Renal cortex interstitium (tissue), 11 donors: Measurements from ENCODE around the gene VGF. TPM values are rescaled to one million over a fixed set of nuclear protein-coding genes. Genes with fewer than 3 reads are reported as not detected.

Experiments used
- DNase-seq, 11 donors: peaks; one replicate each; pipeline ENCODE4 v3.0.0-alpha.2; 2013; ENCODE audit warnings: low read depth in 9 of 11, low spot score in 4 of 11; ENCODE audit errors: extremely low read depth in 1 of 11
- polyA plus RNA-seq, 3 donors: library from polyadenylated mRNA; unstranded; fragments of 120-200 nt; gene quantifications; one replicate each; pipeline ENCODE4 v1.2.1, GENCODE V29; 2013; ENCODE audit not compliant: insufficient read length in 3 of 3

Gene VGF
- polyA plus RNA-seq, 3 donors, result 0.08 to 0.61 (median 0.17) TPM

DNA sequence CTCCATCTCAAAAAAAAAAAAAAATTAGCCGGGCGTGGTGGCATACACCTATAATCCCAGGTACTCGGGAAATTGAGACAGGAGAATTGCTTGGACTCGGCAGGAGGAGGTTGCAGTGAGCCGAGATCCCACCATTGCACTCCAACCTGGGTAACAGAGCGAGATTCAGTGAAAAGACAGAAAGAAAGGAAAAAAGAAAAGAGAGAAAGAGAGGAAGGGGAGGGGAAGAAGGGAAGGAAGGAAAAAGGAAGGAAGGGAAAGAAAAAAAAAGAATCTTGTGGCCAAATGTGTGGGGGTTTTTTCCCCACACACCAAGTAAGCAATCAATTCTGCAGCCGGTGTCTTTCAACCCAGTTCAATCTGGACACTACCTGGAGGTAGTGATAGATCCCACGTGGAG, 23.7 kb upstream of the VGF start:
- DNase-seq, result no peak

- DNase-seq, result no peak
These were observed 21.6 kb upstream of the VGF start for GRCh38 chr7:101186844-101187428.

- no peak for DNase-seq
These were observed 20.8 kb upstream of the VGF start for GRCh38 chr7:101186194-101186593.

GRCh38 chr7:101185258-101185839, 20.0 kb upstream of the VGF start:
- no peak for DNase-seq

DNA sequence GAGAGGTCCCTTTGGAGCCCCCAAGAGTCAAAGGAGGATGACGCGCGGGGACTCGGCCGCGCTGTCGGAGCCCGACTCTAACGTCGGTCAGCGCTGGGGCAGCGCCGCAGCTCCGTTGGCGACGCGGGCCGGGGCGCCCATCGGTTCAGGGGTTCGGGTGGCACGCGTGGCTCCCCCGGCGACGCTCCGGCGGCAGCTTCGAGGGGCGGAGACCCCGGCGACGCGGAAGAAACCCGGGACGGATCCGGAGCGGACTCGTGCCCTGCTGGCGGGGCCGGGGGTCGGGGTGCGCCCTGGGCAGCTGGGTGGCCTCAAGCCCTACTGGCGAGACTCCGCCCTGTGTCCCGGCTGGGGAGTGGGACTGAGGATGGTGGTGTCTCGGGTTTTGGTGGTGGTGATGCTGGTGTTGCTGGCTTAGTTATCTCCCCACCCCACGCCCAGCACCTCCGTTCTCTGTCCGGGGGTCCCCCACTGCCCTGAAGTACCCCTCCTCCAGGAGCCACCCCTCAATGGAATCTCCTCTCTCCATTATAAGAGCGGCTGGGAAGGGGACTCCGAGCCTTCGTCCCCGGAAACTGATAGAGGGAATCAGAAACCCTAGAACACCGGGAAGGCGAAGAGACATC, 14.9 kb upstream of the VGF start, which contains the start of gene NAT16:
TSS of gene NAT16 (minus strand) at position 164 of the 626 bp plus-strand sequence. CDS start 5,486 bp downstream, outside the sequence.
- DNase-seq, result no peak

GRCh38 chr7:101179713-101180112, 14.3 kb upstream of the VGF start:
- DNase-seq, result no peak

GRCh38 chr7:101179117-101179516, 13.7 kb upstream of the VGF start:
- DNase-seq, result no peak

DNA sequence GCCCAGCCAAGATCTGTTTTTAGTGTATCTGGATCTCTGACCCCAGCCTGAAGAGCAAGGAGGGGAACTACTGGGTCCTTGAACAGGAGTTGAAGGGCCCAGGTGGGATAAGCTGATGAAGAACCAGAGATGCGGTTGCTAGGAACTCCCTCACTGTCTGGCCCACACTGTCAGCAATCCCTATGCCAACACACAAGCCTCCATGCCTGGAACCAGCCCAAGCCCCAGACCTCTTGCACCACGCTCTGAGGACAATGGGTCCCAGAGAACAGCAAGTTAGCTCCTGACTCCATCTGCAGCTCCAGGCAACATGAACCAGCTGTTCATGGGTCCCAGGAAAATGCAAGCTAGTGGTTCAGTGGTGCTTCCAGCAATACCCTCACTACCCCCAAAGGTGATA, 12.3 kb upstream of the VGF start:
- DNase-seq, result no peak

DNA sequence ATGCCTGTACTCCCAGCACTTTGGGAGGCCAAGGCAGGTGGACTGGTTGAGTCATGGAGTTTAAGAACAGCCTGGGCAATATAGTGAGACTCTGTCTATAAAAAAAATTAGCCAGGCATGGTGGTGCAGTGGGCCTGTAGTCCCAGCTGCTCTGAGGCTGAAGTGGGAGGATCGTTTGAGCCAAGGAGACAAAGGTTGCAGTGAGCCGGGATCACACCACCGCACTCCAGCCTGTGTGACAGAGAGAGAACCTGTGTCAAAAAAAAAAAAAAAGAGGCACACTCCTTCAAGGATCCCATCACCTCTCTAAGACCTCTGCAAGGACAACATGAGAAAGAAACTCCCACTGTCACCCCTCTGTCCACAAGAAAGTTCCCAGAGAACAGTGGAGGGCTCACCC, 10.3 kb upstream of the VGF start:
- no peak for DNase-seq

DNA sequence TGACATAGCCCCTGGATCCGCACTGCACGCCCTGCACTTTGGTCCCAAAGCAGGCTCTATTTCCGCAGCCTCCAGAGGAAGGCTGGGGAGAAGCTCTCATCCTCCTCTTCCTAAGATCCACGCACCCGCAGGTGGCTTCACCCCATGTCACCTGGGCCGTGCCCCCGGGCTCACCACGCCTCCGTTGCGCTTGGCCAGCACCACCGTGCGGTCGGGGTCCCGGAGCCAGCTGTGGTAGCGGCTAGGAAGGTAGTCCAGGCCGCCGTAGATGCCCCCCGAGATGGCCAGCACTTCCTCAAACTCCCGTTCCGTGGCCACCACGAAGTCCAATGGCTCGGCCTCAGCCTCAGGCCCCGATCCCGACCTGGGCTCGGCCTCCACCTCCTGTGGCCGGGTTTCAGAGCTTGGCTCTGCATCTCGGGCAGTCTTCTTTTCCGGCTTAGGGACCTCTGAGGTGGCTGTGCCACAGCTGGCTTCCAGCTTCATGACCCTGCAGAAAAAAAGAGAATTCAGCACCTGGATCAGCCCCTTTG, 9.0 kb upstream of the VGF start:
- no peak for DNase-seq

DNA sequence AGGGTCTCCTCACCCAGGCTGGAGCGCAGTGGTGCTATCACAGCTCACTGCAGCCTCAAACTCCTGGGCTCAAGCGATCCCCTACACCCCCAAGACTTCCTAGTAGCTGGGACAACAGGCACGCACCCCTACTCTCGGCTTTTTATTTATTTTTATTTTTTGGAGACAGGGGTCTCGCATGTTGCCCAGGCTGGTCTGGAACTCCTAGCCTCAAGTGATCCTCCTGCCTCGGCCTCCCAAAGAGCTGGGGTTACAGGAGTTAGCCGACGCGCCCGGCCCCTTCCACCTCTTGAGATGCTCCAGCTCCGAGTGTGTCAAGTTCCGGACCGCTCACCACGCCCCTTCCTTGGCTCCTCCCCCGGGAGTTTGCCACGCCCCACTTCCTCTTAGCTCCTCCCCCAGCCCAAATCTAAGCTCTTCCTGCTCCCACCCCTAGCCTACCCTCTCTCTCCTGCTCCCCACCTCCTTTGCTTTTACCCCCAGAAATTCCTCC, 8.4 kb upstream of the VGF start:
- DNase-seq, result no peak

DNA sequence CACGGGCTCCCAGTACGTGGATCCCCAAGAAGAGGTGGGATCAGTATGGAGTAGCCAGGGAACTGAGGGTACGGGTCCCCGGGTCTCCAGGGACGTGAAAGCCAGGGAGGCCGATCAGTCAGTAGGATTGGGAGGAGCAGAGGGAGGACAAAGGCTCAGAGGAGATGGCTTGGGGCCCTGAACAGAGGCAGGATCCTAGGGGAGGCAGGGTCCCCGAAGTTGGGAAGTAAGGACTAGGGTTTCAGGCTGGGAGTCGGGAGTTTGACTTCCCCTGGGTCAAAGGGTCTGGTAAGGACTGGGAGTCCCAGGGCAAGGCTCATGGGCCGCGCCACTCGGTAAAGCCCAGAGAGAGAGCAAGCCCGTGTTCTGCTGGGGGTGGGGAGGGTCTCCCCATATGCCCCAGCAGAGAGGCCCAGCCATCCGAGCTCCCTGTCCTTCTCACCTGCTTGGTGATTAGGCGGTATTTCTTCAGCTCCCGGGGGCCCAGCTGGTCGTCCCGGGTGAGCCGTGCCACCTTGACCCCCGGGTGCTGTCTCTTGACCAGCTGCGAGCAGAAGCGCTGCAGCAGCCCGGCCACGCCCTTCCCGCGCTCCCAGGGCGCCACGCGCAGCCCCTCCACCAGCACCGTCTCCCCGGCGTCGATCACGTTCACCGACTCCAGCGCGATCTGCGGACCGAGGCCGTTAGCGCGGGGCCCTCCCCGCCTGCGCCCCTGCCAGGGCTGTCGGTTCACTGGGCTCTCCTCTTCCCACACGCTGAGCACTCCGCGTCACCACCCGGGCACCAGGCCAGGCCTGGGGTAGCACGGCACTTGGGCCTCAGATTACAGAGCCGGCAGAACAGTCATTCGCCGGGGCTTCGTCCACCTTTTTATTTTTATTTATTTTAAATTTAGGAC, 7.7 kb upstream of the VGF start:
- no peak for DNase-seq

GRCh38 chr7:101172005-101172853, 6.9 kb upstream of the VGF start:
- no peak for DNase-seq

DNA sequence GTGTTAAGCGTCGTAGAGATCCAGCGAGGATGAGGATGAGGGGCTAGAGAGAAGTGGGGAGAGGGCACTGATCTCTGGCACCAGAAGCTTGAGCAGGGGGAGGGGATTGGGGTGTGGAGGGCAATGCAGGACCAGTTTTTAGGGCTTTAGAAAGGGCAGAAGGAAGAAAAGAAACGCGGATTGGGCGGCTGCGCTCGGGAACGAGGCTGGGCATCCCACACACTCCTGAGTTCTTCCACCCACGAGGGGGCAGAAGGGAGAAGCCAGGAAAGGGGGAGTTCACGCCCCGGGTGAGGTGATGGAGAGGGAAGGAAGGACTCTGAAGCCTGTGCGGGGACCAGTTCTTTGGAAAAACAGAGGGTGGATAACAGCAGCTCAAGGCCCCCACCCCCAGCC, 6.1 kb upstream of the VGF start:
- DNase-seq, result no peak

- no peak for DNase-seq
These were observed 5.5 kb upstream of the VGF start for GRCh38 chr7:101170617-101171441.

DNA sequence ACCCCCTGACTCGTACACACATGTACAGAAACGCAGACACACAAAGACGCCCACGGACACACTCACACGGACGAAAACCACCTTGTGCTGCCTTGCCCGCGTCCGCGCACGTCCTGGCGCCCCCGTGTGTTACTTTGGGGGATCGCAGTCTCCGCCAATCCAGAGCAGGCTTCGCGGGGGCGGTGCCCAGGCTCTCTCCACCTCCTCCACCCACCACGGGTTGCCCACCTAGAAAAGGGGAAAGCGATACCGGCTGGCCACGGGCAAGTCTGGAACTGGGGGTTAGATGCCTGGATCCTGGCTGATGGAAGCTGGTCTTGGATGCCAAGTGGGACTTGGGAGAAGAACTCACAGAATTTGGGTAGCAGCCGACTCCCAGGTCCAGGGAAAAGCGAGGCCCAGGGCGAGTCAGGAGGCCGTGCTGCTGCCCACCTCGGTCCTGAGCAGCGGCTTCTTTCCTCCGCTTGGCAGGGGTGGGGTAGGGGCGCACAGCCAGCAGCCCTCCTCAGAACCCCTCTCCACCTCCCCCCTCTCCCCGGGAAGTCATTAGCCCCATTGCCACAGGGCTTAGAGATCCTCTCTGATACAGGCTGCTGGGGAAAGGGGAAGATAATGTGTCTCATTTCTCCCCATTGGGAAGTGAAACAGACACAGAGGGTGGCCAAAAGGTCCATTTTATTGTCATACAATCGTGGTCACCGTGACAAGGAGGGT, 4.6 kb upstream of the VGF start:
- DNase-seq, result peak in 2 of 11 donors; percentile 46 to 49
